Transverse colon (tissue), 3 donors: ENCODE measurements around the gene CSNK1E.

ENCODE experiments used
- POLR2A ChIP-seq: fragments of 450-650 bp; IDR thresholded peaks from one replicate; pipeline ENCODE4 v1.6.1; 2016; ENCODE audit warnings: antibody characterized with exemption, mild to moderate bottlenecking, moderate library complexity
- TF ChIP-seq, protein P1 (sequence below), 5 experiments: fragments of 200-600 bp in 3 of 5; fragments of 450-650 bp in 2 of 5; sonication (generic) in 3 of 5; IDR thresholded peaks; 1 replicate in 2 of 5; 2 replicates in 3 of 5; pipeline ENCODE4 v1.5.1; 2016 to 2017; ENCODE audit warnings: antibody characterized with exemption in 5 of 5, inconsistent platforms in 3 of 5, mild to moderate bottlenecking in 2 of 5, moderate library complexity in 1 of 5

DNA sequence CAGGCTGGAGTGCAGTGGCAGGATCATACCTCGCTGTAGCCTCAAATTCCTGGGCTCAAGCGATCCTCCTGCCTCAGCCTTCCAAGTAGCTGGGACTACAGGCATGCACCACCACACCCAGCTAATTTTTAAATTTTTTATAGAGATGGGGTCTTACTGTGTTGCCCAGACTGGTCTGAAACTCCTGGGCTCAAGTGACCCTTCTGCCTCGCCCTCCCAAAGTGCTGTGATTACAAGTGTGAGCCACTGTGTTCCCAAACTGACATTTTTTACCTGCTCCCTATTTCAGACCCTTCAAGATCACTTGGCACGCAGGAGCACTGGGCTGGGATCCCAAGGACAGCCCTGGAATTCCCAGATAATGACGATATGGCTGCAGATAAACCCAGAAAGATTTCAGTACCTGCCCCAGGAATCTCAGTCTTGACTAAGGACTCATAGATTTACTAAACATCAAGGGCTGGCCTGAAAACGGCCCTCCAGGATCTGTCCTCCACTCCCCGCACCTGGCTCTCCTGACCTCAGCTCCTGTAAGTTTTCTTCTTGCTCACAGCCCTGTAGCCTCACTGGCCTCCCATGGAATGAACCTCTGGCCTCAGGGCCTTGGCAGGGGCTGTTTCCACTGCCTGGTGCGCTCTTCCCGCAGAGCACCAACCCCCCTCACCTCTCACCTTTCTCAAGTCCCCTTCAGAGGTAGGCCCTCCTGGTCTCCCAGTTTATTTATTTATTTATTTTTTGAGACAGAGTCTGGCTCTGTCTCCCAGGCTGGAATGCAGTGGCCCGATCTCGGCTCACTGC lies 3.6 kb upstream of the CSNK1E start:
- TF ChIP-seq POLR2A, result no peak
- TF ChIP-seq, protein P1, sequence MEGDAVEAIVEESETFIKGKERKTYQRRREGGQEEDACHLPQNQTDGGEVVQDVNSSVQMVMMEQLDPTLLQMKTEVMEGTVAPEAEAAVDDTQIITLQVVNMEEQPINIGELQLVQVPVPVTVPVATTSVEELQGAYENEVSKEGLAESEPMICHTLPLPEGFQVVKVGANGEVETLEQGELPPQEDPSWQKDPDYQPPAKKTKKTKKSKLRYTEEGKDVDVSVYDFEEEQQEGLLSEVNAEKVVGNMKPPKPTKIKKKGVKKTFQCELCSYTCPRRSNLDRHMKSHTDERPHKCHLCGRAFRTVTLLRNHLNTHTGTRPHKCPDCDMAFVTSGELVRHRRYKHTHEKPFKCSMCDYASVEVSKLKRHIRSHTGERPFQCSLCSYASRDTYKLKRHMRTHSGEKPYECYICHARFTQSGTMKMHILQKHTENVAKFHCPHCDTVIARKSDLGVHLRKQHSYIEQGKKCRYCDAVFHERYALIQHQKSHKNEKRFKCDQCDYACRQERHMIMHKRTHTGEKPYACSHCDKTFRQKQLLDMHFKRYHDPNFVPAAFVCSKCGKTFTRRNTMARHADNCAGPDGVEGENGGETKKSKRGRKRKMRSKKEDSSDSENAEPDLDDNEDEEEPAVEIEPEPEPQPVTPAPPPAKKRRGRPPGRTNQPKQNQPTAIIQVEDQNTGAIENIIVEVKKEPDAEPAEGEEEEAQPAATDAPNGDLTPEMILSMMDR (IDR thresholded peaks at IDR 0.05), result no peak
